Glomerular endothelial cell (primary cell): ENCODE results near the gene CACNA2D3. TPM values are rescaled to one million over a fixed set of nuclear protein-coding genes. Genes with fewer than 3 reads are reported as not detected.

Source experiments
- DNase-seq: peaks from one replicate; pipeline ENCODE4 v3.0.0-alpha.2; 2011; ENCODE audit warnings: low read depth, low spot score; ENCODE audit errors: extremely low read depth
- total RNA-seq: library from RNA; depleted of rRNA; stranded (reverse); fragments of >200 nt; gene quantifications from 2 replicates; pipeline ENCODE4 v1.2.3, GENCODE V29; 2015

Gene CACNA2D3
- total RNA-seq, 1 donor from 2014 or later, result not detected

DNA sequence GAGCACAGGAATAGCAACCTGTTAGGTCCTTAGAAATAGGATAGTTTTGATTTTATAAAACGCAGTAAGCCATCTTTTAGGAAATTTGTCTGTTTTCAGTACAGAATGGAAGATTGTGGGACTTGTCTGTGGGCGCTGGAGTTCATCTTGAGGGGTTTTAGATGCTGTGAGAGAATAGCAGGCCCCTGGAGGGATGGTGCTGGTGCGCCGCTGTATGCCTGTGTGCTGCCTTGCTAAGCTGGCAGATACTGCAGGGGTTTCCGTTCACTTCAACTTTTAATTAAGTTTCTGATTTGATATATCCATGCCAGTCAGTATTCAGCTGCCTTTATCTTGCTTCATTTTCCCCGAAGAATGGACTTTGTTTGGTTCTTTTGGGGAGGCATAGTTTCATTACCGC is 4.2 kb downstream of the CACNA2D3 start:
- DNase-seq, result no peak

DNA sequence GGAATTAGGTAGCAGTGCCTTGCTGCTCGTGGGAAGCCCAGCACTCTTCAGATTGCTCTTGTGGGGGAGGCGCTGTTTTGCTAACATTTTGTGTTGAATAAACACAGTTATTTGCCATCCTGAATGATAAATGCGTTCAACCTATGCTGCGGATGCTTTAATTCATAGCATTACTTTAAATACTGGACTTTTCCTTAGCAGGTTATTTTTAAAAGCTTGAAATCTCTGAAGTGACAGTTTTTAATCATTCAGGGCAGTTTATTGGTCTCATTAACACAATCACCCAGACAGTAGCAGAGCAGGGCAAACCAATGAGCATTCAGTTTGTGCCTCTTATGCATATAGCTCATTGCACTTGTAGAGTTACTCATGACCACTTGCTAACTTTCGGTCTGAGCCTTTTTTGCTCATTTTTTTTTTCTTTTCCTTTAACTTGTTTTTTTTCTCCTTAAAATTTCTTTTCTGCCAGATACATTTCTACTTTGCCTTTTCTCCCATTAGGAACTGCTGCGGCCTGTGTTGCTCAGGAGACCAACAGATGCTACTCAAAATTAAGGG is 5.2 kb downstream of the CACNA2D3 start:
- no peak for DNase-seq

DNA sequence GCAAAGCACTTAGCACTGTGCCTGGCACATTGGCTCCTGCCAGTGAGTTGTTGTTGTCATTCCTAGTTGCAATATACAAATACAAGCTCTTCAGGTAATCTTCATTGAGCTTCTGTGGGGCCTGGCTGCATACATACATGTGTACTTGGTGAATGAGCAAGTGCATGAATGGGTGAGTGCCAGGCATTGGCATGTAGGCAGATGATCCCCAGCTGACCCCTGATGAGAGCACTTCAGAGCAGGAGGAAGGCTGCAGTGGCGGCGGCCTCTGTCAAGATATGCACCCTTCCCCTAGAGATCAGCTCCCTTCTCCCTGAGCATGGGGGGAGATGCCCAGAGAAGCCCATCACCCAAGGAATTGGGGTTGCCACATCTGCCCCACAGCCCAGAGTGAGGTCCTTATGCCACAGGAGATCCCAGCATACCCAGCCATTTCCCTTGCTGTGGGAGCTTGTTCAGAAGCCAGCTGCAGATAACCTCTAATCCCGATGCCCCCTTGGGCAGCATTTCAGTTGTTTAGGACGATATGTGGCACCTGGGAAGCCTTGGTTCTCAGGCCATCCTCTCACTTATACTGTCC is 8.8 kb downstream of the CACNA2D3 start:
- no peak for DNase-seq

DNA sequence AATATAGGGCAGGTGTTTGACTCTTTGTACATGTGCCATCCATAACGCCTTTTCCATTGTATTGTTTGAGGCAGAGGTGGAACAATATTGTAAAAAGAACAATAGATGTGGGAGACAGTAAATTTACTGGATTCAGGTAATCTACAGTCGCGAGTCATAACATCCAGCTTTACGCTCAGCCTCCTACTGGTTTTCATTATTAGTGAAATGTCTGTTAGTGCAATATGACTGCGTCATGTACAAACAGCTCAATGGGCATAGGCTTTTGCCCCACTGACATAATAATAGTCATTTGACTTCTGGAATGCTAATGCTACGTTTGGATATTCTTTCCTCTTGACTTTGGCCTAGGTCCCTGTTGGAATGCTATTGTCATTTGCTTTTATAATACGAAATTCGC is 9.5 kb downstream of the CACNA2D3 start:
- no peak for DNase-seq

DNA sequence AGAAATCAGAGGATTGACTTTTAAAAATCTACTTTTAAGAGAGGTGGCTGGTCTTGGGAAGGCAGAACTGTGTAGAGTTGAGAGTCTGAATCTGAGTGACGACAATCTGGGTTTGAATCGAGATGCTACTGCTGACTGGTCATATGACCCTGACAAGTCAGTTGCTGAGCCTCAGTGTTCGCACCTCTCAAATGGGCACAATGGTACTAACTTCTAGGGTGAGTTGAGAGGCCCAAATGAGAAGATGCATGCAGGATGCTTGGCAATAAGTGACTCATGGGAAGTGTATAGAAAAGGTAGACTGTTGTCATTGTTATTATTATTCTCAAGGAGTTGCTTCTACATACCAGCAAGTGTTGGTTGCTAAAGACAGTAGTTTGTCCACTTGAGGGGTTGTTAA is 10.3 kb downstream of the CACNA2D3 start:
- DNase-seq, result no peak

DNA sequence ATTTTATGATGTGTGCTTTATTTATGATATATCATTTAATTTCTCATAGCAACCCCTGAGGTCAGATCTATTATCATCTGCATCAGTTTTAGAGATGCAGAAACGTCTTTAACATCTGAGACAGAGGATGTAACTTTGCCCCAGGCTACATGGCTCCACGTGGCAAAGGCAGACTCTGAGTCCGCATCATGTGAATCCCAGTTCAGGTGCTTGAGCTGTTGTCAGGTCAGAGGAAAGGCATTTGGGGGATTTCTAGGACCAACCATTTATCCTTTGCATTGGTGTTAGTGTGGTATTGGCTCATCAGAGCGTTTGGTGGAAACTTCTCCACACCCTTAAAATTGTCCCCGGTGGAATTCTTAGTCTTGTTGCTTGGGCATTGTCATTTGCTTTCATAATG is 10.8 kb downstream of the CACNA2D3 start:
- DNase-seq, result no peak

DNA sequence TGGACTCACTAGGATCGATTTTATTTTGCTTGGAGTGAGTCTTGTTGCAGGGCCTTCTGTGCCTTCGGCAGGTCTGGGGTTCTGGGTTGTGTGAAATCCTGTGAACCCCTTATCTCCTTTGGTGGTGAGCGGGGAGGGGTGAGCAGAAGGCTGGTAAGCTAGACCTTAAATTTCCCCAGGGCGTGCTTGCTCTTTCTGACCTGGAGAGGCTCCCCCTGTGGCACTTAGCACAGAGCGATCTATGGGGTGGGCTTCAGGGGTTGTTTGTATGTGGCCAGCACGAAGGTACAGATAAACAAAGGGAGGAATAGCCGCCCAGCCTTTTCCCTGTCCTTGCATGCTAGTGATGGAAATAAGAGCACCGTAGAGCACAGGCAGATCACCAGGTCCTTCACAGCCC is 11.8 kb downstream of the CACNA2D3 start:
- DNase-seq, result no peak

DNA sequence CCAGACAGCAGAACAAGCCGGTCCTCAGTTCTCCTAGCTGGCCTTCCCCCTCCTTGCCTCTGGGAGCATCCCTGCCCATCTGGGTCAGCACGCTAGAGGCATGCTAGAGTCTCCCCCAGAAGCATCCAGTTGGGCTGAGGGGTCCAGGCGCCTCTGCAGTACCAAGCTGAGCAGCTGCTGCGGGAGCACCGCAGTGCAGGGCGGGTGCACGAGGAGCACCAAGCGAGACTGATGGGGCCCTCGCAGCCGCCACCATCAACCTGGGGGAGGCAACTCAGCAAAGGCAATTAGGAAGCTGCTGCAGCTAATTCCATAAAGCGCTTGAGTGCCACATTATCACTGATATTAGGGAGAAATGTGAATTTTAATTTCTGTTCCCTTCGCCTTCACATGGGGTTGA is 12.4 kb downstream of the CACNA2D3 start:
- DNase-seq, result no peak

DNA sequence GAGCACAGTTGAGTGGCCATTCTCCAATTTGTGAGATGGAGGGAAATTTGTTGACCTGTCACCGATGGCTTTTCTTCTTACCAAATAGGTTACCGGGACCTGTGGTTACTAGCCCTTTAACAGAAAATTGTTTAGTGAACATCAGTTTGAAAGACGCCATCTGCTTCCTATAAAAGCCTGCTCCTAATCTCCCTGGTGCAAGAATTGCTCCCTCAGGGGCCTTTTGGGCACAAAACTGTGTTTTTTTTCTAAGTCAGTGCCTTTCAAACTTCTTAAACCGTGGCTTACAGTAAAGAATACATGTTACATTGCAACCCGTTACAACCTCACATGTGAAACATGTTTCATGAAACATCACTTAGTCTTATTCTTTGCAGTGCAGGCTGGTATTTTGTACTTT is 15.0 kb downstream of the CACNA2D3 start:
- DNase-seq, result no peak

DNA sequence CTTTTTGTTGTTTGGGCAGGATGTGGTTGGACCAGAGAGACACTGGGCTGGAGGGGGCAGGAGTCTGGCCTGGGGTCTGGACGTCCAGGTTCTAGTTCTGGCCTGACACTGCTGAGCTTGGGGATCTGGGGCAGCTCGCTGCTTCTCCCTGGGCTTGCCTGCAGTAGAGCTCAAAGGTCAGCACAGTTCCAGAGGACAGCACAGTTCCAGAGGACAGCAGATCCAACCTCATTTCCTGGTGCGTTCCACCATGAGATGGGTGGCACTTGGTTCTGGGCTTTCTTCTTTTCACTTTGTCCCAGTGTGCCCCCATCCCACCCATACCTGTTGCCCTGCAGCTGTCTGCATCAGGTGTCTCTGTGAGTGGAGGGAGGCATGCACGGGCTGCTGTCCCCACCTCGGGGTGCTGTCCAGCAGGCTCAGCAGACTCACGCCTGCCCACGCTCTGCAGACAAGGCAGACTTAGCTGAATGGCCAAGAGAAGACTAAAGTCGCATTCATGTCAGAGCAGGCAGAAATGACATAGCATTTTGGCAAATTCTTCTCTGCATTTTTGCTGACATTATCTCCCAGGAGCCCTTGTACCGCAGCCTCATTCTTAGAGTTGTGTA is 16.7 kb downstream of the CACNA2D3 start:
- no peak for DNase-seq

DNA sequence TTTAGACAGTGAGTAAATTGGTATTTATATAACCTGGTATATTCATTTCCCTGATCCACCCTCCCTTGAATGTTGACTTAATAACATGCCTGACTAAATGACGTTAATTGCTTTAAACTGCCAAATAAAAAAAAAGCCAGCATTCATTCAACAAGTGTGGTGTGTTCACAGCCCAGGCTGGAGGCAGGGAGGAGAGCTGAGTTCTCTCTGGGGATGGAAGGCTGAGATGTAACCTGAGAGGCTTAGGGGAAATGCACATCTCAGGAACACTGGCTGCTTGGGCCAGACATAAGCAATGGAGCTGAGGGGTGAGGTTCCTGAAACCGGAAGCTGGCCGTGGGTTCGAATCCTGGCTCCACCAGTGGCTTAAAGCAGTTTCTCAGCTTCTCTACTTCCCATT is 17.3 kb downstream of the CACNA2D3 start:
- DNase-seq, result no peak

DNA sequence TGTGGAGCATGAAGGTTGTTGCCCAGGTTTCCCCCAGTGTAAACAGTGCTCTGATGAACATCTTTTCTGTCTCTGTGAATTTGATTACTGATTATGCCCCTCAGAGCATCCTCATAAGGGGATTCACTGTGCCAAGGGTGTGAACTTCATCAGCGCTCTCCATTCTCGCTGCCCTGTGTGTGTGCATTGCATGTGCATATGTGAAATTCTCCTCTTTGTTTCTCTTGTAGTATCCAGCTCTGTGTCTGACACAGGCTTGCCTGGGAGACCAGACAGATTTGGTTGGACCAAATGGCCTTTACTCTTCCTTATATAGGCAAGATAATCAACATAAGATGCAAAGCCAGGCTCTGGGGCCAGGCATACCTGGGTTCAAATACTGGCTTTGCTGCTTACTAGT is 21.9 kb downstream of the CACNA2D3 start:
- DNase-seq, result no peak

DNA sequence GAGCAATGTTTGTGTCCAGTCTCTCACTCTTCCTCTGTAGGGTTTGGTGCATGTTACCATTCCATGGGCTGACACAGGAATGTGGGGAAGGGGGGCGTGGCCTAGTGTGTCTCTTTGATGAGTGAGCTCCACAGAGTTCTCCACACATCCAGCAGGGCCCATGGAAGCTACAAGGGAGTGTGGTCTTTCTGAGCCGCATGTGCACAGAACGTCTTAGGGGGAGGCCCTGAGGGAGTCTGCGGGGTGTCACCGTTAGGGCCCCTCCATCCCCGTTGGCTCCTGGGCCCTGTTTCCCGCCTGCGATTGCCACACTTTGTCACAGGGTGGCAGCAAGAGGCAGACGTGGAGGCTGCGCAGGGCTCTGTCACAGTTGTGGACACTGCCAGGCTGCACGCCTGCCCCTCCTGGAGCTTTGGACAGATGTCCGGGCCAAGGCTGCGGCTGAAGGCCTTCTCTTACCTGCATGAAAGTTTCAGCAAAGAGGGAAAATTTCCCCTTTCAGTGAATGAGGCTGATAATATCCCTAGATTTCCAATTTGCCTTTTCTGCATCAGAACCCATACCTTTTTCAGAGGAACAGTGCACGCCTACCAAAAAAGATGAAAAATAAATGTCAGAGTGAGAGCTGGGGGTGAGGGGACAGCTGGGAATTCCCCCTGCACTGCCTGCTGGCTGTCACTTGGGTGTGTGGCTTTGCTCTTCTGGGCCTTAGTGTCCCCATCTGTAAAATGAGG is 24.3 kb downstream of the CACNA2D3 start:
- DNase-seq, result no peak

DNA sequence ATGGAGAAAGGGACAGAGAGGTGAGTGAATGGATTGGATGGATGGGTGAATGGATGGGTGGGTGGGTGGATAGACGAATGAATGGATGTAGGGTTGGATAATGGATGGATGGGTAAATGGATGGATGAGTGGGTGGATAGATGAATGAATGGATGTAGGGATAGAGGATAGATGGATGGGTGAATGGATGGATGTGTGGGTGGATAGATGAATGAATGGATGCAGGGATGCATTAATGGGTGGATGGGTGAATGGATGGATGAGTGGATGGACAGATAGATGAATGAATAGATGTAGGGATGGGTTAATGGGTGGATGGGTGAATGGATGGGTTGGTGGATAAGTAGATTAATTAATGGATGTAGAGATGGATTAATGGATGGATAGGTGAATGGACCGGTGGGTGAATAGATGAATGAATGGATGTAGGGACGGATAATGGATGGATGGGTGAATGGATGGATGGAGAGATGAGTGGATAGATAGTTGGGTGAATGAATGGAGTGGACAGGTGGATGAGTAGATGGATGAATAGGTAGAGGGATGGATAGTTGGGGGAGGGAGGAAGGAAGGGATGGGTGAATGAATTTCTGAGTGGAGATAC is 28.6 kb downstream of the CACNA2D3 start:
- no peak for DNase-seq

DNA sequence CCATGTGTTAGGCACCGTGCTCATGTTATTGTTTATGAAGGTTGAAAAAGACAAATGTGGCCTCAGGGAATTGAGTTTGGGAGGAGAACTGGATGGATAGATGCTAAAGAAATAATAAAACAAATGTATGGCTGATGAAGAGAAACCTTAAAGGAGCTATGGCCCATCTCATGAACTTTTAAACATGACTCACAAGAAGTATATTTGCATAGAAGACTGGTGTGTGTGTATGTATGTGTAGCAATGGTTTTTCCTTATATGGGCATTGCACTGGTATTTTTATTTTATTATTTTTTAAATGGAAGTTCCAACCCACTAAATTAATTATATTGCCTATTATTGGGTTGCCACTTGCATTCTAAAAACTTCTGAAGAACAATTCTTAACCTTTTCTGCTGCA is 31.1 kb downstream of the CACNA2D3 start:
- no peak for DNase-seq

DNA sequence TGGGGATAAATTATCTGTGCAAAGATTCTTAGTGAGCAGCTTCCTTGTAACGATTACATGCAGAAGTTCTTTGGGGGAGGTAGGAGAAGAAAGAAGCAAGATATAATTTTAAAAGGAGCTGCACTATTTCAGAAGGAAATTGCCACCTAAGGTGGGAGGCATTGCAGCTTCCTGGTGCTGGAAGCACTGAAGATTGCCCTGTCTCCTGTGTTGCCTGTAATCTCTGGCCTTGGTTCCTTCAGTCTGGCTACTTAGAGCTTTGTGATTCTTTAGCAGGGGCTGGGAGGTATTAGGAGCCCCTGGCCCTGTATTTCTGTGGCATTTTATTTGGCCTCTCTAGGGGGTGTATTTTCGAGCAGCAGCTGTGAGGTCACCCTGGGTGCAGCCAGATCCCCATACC is 35.5 kb downstream of the CACNA2D3 start:
- DNase-seq, result no peak

DNA sequence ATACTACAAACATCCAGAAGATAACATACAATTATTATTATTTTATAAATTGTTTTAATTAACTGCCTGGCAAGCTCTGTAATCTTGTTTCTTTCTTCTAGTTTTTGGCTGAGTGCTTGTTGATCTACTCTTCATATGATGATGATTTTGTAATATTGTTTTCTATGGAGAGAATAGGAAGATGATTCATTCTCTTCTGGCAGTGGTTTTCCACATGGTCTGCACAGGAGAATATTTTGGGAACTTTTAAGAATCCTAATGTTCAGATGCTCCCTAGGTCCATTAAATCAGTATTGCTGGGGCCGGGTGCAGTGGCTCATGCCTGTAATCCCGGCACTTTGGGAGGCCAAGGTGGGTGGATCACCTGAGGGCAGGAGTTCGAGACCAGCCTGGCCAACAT is 37.6 kb downstream of the CACNA2D3 start:
- no peak for DNase-seq

DNA sequence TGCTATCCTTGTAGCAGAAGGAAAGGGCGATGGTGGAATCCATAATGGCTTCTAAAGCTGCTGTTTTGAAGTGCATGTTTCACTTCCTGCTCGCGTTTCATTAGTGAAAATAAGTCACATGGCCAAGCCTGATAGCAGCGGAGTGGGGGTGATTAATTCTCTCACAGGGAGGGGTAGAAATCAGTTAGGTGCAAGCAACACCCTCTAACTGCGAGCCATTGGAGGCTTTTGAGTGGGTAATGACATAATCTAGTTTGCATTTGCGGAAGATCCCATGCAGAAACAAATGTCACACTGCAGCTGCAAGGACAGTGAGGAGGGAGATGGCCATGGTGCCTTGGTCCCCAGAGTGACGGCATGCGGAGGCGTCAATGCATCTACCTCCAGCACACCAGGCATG is 41.1 kb downstream of the CACNA2D3 start:
- no peak for DNase-seq

DNA sequence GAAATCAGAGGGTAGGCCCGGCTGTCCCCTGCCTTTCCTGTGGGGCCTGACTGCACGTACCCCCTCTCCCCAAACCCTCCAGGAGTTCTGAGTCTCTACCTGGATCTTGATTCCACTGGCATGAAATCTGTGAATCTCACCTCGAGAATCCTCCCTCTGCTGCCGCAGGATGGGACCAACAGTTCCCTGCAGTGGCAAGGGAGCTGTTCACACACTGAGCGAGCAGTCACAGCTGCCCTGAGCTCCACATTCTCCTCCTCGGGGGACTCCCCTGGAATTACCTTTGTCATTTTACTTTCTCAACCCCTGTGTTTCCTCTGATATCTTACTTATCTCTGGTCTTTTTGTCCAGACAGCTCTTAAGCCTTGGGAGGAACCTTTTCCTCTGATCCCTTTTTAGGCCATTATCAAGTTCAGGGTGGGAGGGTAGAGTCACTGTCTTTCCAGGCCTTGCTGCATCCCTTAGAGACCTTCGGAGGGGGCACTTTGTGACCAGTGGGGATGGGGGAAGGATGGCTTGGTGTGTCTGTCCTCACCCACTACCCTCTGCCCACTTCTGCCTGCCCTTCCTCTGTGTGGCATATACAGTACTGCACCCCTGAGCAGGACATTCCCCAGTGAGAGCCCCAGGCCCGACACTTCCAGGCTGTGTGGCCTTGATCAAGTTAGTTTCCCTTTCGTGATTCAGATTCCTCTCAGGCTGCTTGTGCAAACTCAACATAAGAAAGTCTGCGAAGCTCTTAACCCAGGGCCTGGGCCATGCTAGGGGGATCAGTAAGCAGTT is 42.0 kb downstream of the CACNA2D3 start:
- no peak for DNase-seq

DNA sequence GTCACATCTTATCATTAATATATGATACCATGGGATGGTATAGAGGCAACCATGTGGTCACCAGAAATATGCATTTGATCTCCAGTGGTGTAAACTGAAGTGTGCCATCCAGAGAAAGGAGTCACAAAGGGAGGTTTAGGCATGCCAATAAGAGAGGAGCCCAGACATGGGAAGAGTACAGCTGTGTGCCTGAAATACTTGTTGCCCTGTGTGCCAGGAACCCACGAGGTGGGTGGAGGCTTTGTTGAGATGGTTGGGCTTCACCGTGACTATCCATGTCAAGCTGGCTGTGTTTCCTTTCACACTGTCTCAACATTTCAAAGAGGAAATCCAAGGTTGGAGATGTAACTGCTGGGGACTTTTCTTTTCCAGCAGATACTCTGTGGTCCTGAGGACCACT is 43.5 kb downstream of the CACNA2D3 start:
- DNase-seq, result no peak

DNA sequence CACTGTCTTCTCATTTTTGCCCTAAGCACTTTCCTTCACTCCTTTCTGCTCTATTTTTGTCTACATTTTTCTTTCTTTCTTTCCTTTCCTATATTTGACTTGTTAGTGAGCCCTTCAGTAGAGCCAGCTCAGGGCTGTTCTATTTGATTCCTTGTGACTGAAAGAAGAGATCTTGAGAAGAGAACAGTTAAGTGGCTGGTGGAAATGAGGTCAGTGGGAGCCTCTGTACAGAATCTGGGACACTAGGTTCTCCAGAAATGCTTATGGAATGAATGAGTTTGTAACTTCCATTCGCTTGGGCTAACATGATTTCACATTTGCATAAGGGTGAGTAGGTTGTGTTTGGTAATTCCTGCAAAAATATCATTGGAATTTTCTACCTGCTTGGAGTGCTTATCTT is 45.6 kb downstream of the CACNA2D3 start:
- DNase-seq, result no peak
